GM19239 (cell line): ENCODE measurements around the gene DDX6.
A peak's percentile ranks its signal among the peaks of the same experiment; 100 is the strongest.
"Not testable (repeated sequence)": the region's sequence is repeated elsewhere in the genome, so short reads cannot be mapped to it uniquely, and the experiment has no call there.

Experiments used
- DNase-seq: peaks from one replicate; pipeline ENCODE4 v3.0.0; 2011; ENCODE audit warnings: low spot score; ENCODE audit not compliant: insufficient read length
- FAIRE-seq: peaks from 2 replicates; lab custom pipeline; 2011; peaks lifted over from hg19 to GRCh38; lab: Jason Lieb, UNC

Gene DDX6

DNA sequence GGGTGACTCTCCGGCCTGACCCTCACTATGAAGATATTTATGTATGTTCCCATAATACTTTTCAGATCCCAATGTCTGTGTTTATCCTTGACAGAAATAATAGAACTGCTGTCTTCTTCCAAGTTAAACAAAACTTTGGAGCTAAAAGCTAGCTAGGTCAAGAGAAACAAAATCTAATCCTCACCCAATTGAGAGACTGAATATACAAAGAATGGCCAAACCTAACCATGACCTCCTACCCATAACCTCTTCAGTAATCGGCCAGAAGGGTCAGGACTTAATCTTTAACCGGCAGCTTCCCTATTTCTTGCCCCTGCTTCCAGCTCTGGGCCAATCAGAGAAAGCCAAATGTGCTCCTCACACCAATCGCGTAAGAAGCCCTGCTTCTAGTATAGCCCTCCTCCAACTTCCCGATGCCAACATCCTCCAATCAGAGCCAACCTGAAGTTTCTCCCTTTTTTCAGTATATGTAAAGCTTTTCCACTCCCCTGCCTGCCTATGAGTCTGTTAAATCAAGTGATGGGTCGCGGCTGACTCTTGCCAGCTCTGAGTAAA is 1.7 kb upstream of the DDX6 start:
- DNase-seq (peak; percentile 84), FAIRE-seq (peak; percentile 97)

DNA sequence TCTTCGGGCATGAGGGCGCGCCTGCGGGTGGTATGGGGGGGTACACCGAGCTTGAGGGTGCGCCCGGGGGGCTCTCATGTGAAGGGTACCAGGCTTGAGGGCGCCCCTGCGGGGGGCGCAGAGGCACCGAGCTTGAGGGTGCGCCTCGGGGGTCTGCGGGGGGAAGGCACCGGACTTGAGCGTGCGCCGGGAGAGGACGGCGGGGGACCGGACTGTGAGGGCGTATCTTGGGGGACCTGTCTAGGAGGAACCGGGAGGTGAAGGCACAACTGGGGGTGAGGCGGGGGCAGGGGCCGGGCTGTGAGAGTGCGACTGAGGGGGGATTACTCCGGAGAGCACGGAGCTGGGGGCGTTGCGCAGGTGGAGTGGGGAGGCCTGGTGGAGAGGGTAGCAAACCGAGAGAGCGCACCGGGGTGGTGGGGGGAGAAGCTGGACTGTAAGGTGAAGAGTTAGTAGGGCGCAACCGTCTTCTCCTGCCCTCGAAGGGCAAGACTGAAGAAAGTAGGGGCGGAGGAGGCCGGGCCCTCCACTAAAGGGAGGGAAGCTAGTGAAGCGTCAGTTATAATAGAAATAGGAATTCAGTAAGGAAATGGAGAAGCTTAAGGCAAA is 1.1 kb upstream of the DDX6 start:
- FAIRE-seq: no peak
- no peak for DNase-seq

DNA sequence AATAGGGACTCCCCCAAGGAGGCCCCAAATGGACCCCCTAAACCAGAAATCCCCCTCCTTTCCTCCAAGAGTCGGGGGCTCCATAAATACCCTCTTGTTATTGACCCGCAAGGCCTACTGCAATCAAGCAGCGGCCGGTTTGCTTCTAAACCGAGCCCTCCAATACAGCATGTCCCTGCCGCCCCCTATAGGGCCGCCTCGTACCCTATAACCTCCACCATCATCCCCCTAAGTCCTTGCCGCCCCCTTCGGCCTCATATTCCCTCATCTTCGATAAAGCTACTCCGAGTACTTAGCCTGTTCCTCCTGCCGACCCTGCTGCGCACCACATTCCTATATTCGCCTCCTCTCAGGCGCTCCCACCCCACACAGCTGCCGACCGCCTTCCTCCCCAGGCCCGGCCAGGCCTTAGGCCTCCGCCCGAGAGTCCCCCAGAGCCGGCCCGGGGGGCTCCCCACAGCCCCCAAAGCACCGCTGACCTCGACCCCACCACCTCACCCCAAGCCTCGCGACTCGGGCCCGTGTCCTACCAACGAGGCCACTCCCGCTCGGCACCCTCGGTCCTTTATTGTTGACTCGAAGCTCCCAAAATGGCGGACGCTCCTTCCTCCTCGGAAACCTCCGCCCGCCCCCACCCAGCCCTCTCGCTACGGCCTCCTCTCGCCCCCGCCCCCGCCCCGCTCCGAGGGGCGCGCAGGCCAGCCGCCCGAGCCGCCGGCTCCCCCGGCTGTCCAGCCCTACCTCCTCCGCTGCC is 430 bp downstream of the DDX6 start:
- peak; percentile 26 for FAIRE-seq
- DNase-seq: no peak

DNA sequence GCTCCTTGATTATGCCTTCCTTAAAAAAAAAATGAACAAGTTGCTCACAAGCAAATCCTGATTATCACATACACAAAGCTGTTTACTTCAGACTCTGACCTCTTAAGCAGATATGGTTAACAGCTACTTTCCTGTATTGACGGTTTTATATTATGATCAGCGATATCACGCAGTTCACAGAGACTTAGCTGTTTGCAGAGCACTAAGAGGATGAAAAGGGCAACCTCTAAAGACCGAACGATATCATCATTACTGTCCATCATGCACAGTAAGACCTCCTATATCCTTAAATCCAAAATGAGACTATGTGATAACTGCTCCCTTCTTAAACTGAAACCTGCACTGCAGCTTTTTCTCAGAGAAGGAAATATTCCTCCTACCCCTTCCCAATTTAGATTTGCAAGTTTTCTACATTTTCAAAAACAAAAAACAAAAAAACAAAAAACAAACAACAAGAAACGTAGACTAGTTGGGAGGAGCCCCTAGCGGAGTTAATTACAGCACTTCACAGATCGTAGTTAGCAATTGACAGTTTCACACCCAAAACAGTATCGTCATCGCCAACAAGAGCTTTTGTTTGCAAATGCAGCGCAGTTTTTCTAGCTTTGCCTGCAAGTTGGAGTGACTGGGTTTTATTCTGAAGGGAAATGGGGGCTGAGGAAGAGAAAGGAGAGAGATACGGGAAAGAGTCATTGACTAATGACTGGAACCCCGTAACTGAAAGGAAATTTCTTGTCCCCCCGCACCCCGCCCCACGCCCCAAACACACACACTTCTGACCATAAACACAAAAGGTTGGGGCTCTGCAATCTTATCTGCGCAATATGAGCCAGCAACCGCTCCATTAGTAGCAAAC is 1.2 kb downstream of the DDX6 start:
- DNase-seq: no peak

DNA sequence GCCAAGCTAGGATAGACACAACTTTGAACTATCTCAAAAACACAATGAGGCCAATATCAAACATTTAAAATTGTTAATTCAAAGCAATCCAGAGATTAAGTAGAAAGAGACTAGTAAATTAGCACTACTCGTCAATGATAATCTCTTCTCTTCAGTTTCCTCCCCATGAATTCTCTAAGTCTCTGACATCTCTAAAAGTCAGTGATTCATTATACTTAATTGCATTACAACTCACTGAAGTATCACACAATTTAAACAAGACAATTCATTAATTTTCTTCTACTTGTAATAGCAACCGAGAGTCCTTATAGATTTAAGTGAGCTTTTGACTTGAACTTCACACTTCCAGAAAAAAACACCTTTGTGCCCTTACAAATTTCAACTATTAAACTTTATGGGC is 4.3 kb downstream of the DDX6 start:
- no peak for FAIRE-seq

More for the DNA sequence above, 1.2 kb downstream of the DDX6 start:
- peak; percentile 79 for FAIRE-seq

DNA sequence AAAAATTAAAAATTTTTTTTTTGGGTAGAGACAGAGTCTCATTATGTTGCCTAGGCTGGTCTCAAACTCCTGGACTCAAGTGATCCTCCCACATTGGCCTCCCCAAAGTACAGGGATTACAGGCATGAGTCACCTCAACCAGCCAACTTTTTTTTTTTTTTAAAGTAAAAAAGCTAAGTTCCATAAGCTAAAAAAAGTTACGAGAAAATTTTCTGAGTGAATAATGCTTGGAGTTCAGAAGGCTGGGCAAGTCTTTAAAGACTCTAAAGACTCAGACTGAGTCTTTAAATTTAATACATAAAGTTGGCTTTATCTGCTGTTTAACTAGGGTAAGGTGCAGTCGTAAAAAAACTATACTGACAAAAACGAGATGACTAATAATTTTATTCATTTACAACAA is 5.6 kb downstream of the DDX6 start:
- no peak for DNase-seq
- FAIRE-seq: no peak

More for the DNA sequence above, 4.3 kb downstream of the DDX6 start:
- no peak for DNase-seq

DNA sequence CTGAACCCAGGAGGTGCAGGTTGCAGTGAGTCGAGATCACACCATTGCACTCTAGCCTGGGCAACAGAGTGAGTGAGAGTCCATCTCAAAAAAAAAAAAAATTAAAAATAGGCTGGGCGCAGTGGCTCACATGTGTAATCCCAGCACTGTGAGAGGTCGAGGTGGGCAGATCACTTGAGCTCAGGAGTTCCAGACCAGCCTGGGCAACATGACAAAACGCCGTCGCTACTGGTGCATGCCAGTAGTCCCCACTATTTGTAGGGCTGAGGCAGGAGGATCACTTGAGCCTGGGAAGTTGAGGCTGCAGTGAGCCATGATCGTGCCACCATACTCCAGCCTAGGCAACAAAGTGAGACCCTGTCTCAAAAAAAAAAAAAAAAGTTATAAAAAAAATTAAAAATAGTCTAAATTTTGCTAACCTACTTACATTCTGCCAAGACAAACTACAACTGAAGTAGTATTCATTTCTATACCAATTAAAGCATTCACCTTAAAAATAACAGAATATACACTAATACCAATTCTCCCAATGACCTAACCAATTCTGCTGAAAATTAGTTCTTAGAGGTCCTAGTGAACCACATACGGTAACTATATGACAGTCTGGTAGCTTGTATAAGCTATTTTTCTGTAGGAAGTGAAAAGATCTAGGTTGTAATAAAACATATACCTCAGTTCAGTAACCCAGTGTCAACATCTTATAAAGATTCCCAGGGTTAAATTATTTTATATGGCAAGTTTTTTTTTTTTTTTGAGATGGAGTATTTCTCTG is 7.1 kb downstream of the DDX6 start:
- DNase-seq: no peak
- no peak for FAIRE-seq

DNA sequence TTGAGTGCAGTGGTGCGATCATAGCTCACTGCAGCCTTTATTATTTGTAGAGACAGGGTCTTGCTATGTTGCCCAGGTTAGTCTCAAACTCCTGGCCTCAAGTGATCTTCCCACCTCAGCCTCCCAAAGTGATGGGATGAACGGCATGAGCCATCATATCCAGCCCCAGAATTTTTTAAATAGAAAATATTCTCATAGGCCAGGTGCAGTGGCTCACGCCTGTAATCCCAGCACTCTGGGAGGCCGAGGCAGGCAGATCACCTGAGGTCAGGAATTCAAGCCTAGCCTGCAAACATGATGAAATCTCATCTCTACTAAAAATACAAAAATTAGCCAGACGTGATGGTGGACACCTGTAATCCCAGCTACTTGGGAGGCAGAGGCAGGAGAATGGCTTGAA is 7.6 kb downstream of the DDX6 start:
- not testable (repeated sequence) for DNase-seq, FAIRE-seq

DNA sequence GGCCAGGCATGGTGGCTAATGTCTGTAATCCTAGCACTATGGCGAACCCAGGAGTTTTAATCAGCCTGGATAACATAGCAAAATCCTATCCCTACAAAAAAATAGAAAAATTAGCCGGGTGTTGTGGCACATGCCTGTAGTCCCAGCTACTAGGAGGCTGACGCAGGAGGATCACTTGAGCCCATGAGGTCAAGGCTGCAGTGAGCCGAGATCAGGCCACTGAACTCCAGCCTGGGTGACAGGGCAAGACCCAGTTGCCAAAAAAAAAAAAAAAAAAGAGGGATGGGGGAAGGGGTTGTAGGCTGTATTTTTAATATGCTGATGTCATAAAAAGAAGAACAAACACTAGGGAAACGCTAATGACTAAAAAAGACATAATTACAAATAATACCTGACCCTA is 12.1 kb downstream of the DDX6 start:
- no peak for DNase-seq
- FAIRE-seq: no peak

DNA sequence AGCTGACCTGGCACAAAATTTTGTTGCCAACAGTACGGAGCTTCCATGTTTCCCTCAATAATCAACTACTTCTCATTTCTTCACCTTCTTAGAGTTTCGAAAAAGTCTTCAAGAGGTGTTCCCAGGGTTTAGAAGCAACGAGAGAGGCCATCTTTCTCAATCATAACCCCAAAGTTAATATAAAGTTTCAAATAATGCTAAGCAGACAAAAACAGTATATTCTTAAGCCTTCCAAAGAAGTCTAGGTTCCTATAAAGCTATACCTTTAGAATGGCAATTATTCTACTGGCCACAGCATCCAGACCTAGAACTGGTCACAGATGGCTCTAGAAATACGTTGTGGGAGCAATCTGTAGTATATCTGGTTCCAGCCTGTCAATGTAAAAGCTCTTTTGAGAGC is 16.9 kb downstream of the DDX6 start:
- no peak for FAIRE-seq
- DNase-seq: no peak

DNA sequence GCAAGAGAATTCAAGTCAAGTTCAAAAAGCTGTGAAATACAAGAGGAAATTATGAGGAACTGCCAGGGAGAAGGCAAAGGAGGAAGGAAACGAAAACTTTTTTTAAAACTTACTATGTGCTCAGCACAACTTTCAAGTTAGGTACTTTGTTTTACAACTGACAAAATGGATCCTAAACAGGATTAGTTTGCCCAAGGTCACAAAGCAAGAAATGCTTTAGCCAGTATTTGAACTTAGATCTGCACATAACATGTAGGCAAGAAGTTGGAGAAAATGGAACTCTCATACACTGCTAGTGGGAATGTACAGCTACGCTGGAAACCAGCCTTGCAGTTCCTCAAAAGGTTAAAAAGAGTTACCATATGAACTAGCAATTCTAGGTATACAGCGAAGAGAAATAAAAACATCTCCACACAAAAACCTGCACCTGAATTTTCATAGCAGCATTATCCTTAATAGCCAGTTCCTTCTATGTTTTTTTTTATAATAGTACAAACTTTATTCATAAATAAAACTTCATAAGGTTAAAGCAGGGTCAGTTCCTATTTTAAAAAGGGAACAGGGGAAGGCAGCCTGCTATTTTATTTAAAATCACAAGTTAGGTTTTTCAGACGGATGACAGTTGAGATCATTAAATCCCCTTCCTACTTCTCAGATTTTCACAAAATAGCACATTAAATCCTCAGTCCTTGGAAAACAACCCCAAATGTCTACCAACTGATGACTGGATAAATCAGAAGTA is 19.2 kb downstream of the DDX6 start:
- no peak for FAIRE-seq
- DNase-seq: no peak

DNA sequence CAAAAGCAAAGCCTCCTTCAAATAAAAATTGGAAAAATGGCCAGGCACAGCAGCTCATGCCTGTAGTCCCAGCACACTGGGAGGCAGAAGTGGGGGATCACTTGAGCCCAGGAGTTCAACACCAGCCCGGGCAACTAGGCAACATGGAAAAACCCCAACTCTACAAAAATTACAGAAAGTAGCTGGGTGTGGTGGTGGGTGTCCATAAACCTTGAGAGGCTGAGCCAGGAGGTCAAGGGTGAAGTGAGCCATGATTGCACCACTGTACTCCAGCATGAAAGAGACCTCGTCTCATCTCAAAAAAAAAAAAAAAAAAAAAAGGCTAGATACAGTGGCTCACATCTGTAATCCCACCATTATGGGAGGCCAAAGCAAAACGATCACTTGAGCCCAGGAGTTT is 22.3 kb downstream of the DDX6 start:
- DNase-seq (no peak), FAIRE-seq (no peak)

DNA sequence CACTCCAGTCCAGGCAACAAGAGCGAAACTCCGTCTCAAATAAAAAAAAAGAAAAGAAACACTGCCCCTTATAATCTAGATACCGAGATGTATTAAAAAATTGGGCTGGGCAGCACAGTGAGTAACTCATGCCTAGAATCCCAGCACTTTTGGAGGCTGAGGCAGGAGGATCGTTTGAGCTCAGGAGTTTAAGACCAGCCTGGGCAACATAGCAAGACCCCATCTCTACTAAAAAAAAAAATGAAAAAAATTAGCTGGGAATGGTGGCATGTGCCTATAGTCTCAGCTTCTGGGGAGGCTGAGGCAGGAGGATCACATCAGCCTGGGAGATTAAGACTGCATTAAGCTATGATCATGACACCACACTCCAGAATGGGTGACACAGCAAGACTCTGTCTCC is 24.9 kb downstream of the DDX6 start:
- no peak for FAIRE-seq

DNA sequence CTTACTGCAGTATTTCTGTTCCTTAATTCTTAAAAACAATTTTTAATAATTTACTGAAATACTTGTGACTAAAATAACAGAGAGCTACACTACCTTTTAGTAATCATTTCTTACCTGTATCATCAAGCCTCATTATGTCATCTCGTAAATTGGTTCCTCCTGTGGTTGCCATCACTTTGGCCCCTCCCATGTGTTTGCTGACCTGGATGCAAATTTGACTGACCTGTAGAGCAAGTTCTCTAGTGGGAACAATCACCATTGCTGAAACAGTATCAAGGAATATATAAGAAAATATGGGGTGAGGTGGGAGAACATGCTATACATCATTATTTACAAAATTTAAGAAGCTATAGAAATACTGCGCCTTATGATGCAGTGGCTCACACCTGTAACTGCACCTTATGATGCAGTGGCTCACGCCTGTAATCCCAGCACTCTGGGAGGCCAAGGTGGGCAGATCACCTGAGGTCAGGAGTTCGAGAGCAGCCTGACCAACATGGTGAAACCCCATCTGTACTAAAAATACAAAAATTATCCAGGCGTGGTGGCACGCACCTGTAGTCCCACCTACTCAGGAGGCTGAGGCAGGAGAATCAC is 25.8 kb downstream of the DDX6 start:
- DNase-seq, FAIRE-seq: not testable (repeated sequence)

More for the DNA sequence above, 24.9 kb downstream of the DDX6 start:
- no peak for DNase-seq

DNA sequence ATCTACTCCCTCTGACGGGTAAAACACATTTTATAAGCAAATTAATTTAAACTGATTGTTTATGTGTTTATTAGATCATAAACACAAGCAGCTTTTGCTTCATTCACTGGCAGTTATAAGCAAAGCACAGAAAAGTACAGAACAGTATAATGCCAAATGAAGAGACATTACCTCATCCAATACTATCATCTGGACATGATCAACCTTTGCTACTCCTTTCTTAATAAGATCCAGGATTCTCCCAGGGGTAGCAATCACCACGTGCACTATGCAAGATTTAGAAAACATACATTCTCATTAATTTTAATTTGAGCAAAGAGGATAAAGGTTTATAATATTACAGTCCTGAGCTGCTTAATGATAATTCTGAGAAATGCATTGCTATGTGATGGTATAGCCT is 27.9 kb downstream of the DDX6 start:
- no peak for FAIRE-seq
- DNase-seq: no peak

DNA sequence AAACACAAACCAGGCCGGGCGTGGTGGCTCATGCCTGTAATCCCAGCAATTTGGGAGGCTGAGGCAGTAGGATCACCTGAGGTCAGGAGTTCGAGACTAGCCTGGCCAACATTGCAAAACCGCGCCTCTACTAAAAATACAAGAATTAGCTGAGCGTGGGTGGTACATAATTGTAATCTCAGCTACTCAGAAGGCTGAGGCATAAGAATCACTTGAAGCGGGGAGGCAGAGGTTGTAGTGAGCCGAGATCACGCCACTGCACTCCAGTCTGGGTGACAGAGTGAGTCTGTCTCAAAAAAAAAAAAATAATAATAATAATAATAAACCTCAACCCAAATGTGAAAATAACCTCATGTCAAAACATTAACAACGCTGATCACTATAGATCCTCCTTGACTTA is 29.0 kb downstream of the DDX6 start:
- not testable (repeated sequence) for FAIRE-seq, DNase-seq

DNA sequence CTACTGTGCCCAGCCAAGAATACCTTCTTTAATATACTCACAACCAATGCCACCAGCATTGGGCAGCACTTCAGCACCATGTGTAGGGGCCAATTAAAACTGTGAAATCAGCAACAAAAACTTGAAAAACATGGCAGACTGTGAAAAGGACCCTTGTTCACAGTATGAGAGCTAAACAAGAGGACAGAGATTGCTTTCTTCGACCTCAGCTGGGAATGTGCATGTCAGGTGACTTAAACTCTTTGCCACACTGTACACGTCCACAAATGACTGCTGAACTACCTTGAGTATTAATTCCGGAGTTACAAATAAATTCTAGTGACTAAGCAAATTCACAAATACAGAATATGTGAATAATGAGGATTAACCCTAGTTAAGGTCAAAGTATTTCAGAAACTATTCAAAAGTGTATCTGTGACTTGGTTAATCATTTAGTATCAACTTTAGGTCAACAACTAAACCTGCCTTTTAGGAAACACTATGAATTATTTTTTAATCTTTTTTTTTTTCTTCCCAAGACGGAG is 33.0 kb downstream of the DDX6 start:
- FAIRE-seq: no peak
- no peak for DNase-seq

DNA sequence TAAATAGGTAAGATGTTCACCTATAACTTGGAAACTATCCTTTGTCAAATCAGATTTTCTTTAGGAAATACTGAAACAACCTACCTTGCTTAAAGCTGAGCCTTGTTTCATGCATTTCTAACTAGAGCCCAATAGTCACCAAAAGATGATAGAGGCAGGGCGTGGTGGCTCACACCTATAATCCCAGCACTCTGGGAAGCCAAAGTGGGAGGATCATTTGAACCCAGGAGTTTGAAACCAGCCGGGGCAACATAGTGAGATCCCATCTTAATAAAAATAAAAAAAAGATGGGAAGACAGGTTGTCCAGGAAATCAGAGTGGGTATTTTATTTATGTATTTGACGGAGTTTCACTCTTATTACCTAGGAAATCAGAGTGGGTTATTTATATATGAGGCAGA is 38.3 kb downstream of the DDX6 start:
- FAIRE-seq: no peak
- no peak for DNase-seq

DNA sequence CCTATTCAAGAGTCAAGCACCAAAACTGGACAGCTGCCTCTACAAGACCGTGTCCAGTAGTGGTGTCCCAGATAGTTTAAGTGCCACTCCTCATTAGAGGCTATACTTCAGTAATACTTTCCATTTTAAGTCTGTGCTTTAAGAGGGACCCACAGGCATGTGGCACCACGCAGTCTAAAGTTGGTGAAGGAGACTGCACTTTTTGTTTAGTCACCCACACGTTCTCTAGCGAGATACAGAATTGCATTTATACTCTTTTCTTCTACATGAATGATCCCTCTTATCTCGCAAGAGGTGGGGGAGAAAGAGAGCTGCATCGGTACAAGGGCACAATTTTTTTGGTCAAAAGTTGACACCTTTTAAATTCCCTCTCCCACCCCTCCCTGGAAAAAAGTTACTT is 41.5 kb downstream of the DDX6 start:
- FAIRE-seq (no peak), DNase-seq (no peak)
